Gastrocnemius medialis (tissue), 4 donors: ENCODE measurements around the gene TRAPPC8. TPM values are rescaled to one million over a fixed set of nuclear protein-coding genes. Genes with fewer than 3 reads are reported as not detected.

ENCODE experiments used
- ATAC-seq, 2 donors: fragments of 150-250 bp; one replicate each; pipeline ENCODE4 v1.9.1; 2016
- DNase-seq, 2 donors: peaks; one replicate each; pipeline ENCODE4 v3.0.0-alpha.2; 2019
- H3K27ac ChIP-seq, 4 donors: fragments of 200-600 bp; sonication (generic); 1 replicate in 1 of 4; 2 replicates in 3 of 4; pipeline ENCODE4 v1.5.1; 2016 to 2018; ENCODE audit warnings: mild to moderate bottlenecking in 2 of 4, moderate library complexity in 1 of 4
- H3K27me3 ChIP-seq, 3 donors: fragments of 200-600 bp; sonication (generic) in 2 of 3; 1 replicate in 1 of 3; 2 replicates in 2 of 3; pipeline versions ENCODE4 v1.5.1 to v1.6.0; 2016 to 2019; ENCODE audit warnings: mild to moderate bottlenecking in 1 of 3, moderate library complexity in 1 of 3
- H3K36me3 ChIP-seq, 2 donors: fragments of 200-600 bp; sonication (generic) in 1 of 2; one replicate each; pipeline ENCODE4 v1.5.1; 2017 to 2018
- H3K4me1 ChIP-seq, 2 donors: fragments of 200-600 bp; sonication (generic) in 1 of 2; one replicate each; pipeline ENCODE4 v1.5.1; 2016 to 2017; ENCODE audit warnings: mild to moderate bottlenecking in 2 of 2
- H3K4me3 ChIP-seq, 4 donors: fragments of 200-600 bp; sonication (generic) in 3 of 4; 1 replicate in 1 of 4; 2 replicates in 3 of 4; pipeline ENCODE4 v1.5.1; 2016 to 2019; ENCODE audit warnings: mild to moderate bottlenecking in 2 of 4
- H3K9me3 ChIP-seq, 3 donors: fragments of 200-600 bp; sonication (generic) in 2 of 3; 1 replicate in 1 of 3; 2 replicates in 2 of 3; pipeline ENCODE4 v1.5.1; 2016 to 2019
- POLR2A ChIP-seq, 2 donors: fragments of 450-650 bp; IDR thresholded peaks; one replicate each; pipeline ENCODE4 v1.6.1; 2017; ENCODE audit warnings: antibody characterized with exemption in 2 of 2, mild to moderate bottlenecking in 2 of 2, moderate library complexity in 2 of 2
- in situ Hi-C, 4 donors: fragments of 200-750 bp; cut with MboI; loops; one replicate each; pipeline versions ENCODE4 v1.15.0 to v1.8.0; 2017; ENCODE audit warnings: low sequenced_read_pairs in 4 of 4
- intact Hi-C: fragments of 100-400 bp; cut with DNase I; formaldehyde crosslinking; loops from one replicate; pipeline ENCODE4 v1.15.1; 2023; ENCODE audit warnings: low total_unique reads
- total RNA-seq, 4 donors: library from RNA; depleted of rRNA; stranded (reverse); fragments of >200 nt; gene quantifications; one replicate each; pipeline versions ENCODE4 v1.1.0 to v1.2.3, GENCODE V29; 2016
- TF ChIP-seq, protein P1 (sequence below), 5 experiments: fragments of 450-650 bp in 3 of 5; fragments of 200-600 bp in 2 of 5; sonication (generic) in 2 of 5; IDR thresholded peaks in 4 of 5; conservative IDR thresholded peaks in 1 of 5; 1 replicate in 4 of 5; 2 replicates in 1 of 5; pipeline ENCODE4 v1.5.1; 2016 to 2019; ENCODE audit warnings: antibody characterized with exemption in 5 of 5, mild to moderate bottlenecking in 3 of 5, moderate library complexity in 3 of 5

Gene TRAPPC8, protein sequence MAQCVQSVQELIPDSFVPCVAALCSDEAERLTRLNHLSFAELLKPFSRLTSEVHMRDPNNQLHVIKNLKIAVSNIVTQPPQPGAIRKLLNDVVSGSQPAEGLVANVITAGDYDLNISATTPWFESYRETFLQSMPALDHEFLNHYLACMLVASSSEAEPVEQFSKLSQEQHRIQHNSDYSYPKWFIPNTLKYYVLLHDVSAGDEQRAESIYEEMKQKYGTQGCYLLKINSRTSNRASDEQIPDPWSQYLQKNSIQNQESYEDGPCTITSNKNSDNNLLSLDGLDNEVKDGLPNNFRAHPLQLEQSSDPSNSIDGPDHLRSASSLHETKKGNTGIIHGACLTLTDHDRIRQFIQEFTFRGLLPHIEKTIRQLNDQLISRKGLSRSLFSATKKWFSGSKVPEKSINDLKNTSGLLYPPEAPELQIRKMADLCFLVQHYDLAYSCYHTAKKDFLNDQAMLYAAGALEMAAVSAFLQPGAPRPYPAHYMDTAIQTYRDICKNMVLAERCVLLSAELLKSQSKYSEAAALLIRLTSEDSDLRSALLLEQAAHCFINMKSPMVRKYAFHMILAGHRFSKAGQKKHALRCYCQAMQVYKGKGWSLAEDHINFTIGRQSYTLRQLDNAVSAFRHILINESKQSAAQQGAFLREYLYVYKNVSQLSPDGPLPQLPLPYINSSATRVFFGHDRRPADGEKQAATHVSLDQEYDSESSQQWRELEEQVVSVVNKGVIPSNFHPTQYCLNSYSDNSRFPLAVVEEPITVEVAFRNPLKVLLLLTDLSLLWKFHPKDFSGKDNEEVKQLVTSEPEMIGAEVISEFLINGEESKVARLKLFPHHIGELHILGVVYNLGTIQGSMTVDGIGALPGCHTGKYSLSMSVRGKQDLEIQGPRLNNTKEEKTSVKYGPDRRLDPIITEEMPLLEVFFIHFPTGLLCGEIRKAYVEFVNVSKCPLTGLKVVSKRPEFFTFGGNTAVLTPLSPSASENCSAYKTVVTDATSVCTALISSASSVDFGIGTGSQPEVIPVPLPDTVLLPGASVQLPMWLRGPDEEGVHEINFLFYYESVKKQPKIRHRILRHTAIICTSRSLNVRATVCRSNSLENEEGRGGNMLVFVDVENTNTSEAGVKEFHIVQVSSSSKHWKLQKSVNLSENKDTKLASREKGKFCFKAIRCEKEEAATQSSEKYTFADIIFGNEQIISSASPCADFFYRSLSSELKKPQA (N-terminal part only)
- 10 to 100 TPM; 29.8 to 40.7 (median 39.1) TPM for total RNA-seq

DNA sequence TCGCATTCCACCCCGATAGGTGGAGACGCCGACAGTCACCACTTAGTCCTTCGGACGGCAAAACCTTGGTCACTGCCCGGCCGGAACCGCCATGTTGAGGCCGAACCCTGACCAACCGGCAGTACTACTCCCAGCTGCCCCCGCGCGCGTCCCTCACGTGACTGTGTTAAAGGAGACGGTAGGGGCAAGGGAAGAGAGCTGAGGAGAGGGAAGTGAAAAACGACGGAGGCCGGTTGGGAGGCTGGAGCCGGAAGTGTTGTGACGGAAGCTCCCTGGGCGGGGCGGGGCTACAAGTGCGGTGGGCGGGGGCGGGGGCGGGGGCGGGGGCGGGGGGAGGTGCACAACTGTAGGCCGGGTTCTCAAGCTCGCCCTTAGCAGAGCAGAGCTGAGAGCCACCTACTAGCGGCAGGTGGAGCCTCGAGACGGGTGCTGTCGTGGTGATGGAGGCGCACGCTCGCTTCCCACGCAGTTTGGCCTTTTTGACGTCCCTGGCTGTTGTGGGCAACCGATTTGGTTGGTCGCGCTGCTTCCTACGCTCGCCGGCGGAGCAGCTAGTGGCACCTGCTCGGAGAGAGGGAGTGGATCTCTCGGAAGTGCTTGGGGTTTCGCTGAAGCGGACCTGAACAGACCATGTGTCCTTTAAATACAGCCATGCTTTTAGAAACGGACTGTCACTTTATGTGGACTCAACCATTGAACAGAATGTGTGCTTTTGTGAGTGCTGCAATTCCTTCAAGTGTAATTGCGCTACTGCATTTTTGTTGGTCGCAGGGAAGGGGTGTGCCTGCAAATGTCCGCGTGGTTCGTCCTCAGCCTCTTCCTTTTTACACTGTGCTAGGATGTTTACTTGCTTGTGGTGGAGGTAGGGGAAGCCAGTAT is at the start of gene TRAPPC8:
Gene TRAPPC8 (minus strand): TSS at position 130 of the 879 bp plus-strand sequence. CDS start 364 bp downstream, outside the sequence.
- peak; percentile 95 to 98 for ATAC-seq
- in situ Hi-C loops: loop anchor here in 2 of 4 donors (10.0 to 25.0 kb wide), 2 partner anchors 144 to 152 kb away; partner anchors contain the start of gene RNF138 (in 2 of the 2)

DNA sequence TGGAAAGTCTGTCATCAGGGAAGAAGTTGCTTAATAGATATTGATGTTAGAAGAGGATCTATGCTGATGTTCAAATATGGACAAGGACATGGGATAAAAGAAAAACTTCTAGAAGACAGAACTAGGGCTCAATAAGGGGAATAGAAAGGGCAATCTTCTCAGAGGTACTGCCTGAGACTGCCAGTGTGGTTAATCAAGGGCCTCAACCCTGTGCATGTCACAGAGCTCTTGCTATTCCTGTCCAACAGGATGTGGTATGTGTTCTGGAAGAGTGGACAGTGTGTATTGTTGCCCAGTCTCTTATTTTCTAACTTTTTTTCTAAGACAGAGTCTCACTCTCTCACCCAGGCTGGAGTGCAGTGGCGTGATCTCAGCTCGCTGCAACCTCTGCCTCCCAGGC is 47.9 kb upstream of the TRAPPC8 start:
- in situ Hi-C loops: no loop called here
- H3K4me3 ChIP-seq: no peak overlapping the region
- peaks cover 0 to 6% of the 10 kb centered on the region in 2 donors for H3K4me1 ChIP-seq
- H3K9me3 ChIP-seq: no peaks in the 10 kb centered on the region
- no peak for TF ChIP-seq POLR2A (IDR thresholded peaks at IDR 0.05)
- TF ChIP-seq, protein P1, sequence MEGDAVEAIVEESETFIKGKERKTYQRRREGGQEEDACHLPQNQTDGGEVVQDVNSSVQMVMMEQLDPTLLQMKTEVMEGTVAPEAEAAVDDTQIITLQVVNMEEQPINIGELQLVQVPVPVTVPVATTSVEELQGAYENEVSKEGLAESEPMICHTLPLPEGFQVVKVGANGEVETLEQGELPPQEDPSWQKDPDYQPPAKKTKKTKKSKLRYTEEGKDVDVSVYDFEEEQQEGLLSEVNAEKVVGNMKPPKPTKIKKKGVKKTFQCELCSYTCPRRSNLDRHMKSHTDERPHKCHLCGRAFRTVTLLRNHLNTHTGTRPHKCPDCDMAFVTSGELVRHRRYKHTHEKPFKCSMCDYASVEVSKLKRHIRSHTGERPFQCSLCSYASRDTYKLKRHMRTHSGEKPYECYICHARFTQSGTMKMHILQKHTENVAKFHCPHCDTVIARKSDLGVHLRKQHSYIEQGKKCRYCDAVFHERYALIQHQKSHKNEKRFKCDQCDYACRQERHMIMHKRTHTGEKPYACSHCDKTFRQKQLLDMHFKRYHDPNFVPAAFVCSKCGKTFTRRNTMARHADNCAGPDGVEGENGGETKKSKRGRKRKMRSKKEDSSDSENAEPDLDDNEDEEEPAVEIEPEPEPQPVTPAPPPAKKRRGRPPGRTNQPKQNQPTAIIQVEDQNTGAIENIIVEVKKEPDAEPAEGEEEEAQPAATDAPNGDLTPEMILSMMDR (IDR thresholded peaks at IDR 0.05 in 4 of 5, conservative IDR thresholded peaks at IDR 0.05 in 1 of 5): no peak
- peak overlapping the region in 1 of 4 donors; percentile 8 for H3K27ac ChIP-seq
- intact Hi-C loops: no loop called here
- no peak for ATAC-seq
- no peaks in the 10 kb centered on the region for H3K36me3 ChIP-seq
- DNase-seq: no peak
- H3K27me3 ChIP-seq: no peaks in the 10 kb centered on the region

More for the DNA sequence above, at the start of gene TRAPPC8:
- Histone ChIP-seq H3K27me3 (no peaks in the 10 kb centered on the region), H3K9me3 (no peaks in the 10 kb centered on the region), H3K27ac (peak within 1 kb of the TSS; percentile 86 to 97 (median 96)), H3K36me3 (no peaks in the 10 kb centered on the region), H3K4me1 (peaks cover 32 to 33% of the 10 kb centered on the region in 2 donors), H3K4me3 (peak within 1 kb of the TSS; percentile 79 to 98 (median 84))
- TF ChIP-seq, protein P1 (IDR thresholded peaks at IDR 0.05 in 4 of 5, conservative IDR thresholded peaks at IDR 0.05 in 1 of 5): peak in 3 of 5 experiments; percentile 11 to 32 (median 16)
- TF ChIP-seq POLR2A (IDR thresholded peaks at IDR 0.05): peak; percentile 59 to 70
- intact Hi-C loops: loop anchor here (1.0 to 5.0 kb wide), 4 partner anchors 34 to 529 kb away; partner anchors contain the start of gene GAREM1
- peak; percentile 98 to 99 for DNase-seq

DNA sequence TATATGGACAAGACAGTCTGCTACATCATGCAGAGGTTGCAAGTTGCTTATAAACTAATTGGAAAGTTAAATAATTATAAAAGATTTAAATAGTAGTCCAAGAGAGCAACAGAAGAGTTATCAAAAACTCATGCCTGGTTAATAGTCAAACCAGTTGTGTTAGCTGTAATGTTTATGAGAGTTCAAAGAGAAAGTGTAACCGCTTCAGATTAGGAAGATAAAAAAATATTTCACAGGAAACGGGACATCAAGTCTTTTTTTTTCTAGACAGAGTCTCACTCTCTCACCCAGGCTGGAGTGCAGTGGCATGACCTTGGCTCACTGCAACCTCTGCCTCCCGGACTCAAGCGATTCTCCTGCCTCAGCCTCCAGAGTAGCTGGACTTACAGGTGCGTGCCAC is 41.0 kb upstream of the TRAPPC8 start:
- H3K4me1 ChIP-seq: peaks cover 0 to 6% of the 10 kb centered on the region in 2 donors
- peak overlapping the region; percentile 52 to 74 (median 60) for H3K27ac ChIP-seq
- no peaks in the 10 kb centered on the region for H3K36me3 ChIP-seq
- DNase-seq (no peak), ATAC-seq (no peak)
- intact Hi-C loops (no loop called here), in situ Hi-C loops (no loop called here)
- H3K27me3 ChIP-seq: no peaks in the 10 kb centered on the region
- TF ChIP-seq, protein P1 (IDR thresholded peaks at IDR 0.05 in 4 of 5, conservative IDR thresholded peaks at IDR 0.05 in 1 of 5): no peak
- no peak for TF ChIP-seq POLR2A (IDR thresholded peaks at IDR 0.05)
- no peak overlapping the region for H3K4me3 ChIP-seq
- H3K9me3 ChIP-seq: no peaks in the 10 kb centered on the region
